ENCODE measurements around the gene CNTN1. TPM values are rescaled to one million over a fixed set of nuclear protein-coding genes. Genes with fewer than 3 reads are reported as not detected.

The CNTN1 gene
- total and polyA plus RNA-seq, 10 of the 15 experiments (the other 5 are each of a cell fraction or from before 2014, with no cell fraction given), result 0.06 to 0.14 TPM; not detected in 8

- TF ChIP-seq RB1 (IDR thresholded peaks at IDR 0.05; ENCODE audit: borderline replicate concordance), result no peak
- no peak for TF ChIP-seq ZNF384 (IDR thresholded peaks at IDR 0.05; ENCODE audit: borderline replicate concordance, low read depth, low read length)
- TF ChIP-seq IRF3 (IDR thresholded peaks at IDR 0.05), result no peak
- no peak for TF ChIP-seq EED (IDR thresholded peaks at IDR 0.05; ENCODE audit: low read depth)
- TF ChIP-seq PBX3 (IDR thresholded peaks at IDR 0.05; ENCODE audit: insufficient replicate concordance, low read depth, low read length), result no peak
- no peak for TF ChIP-seq CHD2 (IDR thresholded peaks at IDR 0.05; ENCODE audit: borderline replicate concordance, low read depth, low read length)
- no peak for TF ChIP-seq NR2C2 (IDR thresholded peaks at IDR 0.05; ENCODE audit: borderline replicate concordance, control insufficient read depth, insufficient read length, low read depth)
Observed at GRCh38 chr12:40768125-40768864, 76.1 kb downstream of the CNTN1 start (continued).

GRCh38 chr12:40769846-40770245 is 77.6 kb downstream of the CNTN1 start:
- no peaks in the 10 kb centered on the region for H3K27me3 ChIP-seq (replicated peaks in 1 of 2; ENCODE audit: control insufficient read depth in 2 of 2, insufficient read depth in 2 of 2, low read length in 1 of 2)
- ChIA-PET SMC1A (ENCODE audit: uncharacterized antibody, unreplicated experiment) (no interaction called here), POLR2A (no interaction called here), RAD21 (ENCODE audit: unreplicated experiment) (no interaction called here), CTCF (no interaction called here)
- no peak for FAIRE-seq
- intact Hi-C loops (cut with micrococcal nuclease; ENCODE audit: unreplicated experiment), result no loop called here
- H3K4me3 ChIP-seq, result no peak overlapping the region
- no peak overlapping the region for H3K9ac ChIP-seq (ENCODE audit: control insufficient read depth, insufficient read depth, low read length)
- TF ChIP-seq CHD1 (IDR thresholded peaks at IDR 0.05; ENCODE audit: low read depth, low read length) (no peak), E2F4 (IDR thresholded peaks at IDR 0.05; ENCODE audit: low read depth, low read length) (no peak), SUPT20H (IDR thresholded peaks at IDR 0.05; ENCODE audit: borderline replicate concordance, control insufficient read depth, low read depth, low read length) (no peak), SIX5 (IDR thresholded peaks at IDR 0.05; ENCODE audit: low read depth, low read length, severe bottlenecking) (no peak), STAT1 (conservative IDR thresholded peaks at IDR 0.05) (no peak), NR2C2 (IDR thresholded peaks at IDR 0.05; ENCODE audit: borderline replicate concordance, control insufficient read depth, insufficient read length, low read depth) (no peak), NBN (IDR thresholded peaks at IDR 0.05) (no peak)
- H3K36me3 ChIP-seq (ENCODE audit: control insufficient read depth in 2 of 2, insufficient read depth in 2 of 2, low read length in 1 of 2), result no peaks in the 10 kb centered on the region
- no peak overlapping the region for H3K4me2 ChIP-seq (ENCODE audit: control insufficient read depth, insufficient read depth)
- no peaks in the 10 kb centered on the region for H3K9me3 ChIP-seq (replicated peaks; ENCODE audit: control insufficient read depth, insufficient read depth, low read length)
- WGBS (ENCODE audit: insufficient coverage, insufficient replicate concordance, low lambda C conversion rate, missing lambda C conversion rate), result 2% methylated on average over 2 of the region's 2 CpGs
- DNase-seq (ENCODE audit: low read depth, low spot score), result no peak
- no peak overlapping the region for H2AFZ ChIP-seq (ENCODE audit: control insufficient read depth, low read depth, low read length)
- no TSS peak for BruUV-seq (replicated peaks)
- H3K27ac ChIP-seq (ENCODE audit: control insufficient read depth, insufficient read depth), result no peak overlapping the region
- no peaks in the 10 kb centered on the region for H3K79me2 ChIP-seq (ENCODE audit: control insufficient read depth, insufficient read depth, low read length)
- no peaks in the 10 kb centered on the region for H3K4me1 ChIP-seq (ENCODE audit: control insufficient read depth, insufficient read depth, low read length)
- in situ Hi-C loops (cut with MboI), result no loop called here
- peak; percentile 81 for ATAC-seq
- H4K20me1 ChIP-seq (ENCODE audit: control insufficient read depth, insufficient read depth), result no peaks in the 10 kb centered on the region
